Measurements from ENCODE around the gene PSD. TPM values are rescaled to one million over a fixed set of nuclear protein-coding genes. Genes with fewer than 3 reads are reported as not detected.
A peak's percentile ranks its signal among the peaks of the same experiment; 100 is the strongest.

PSD gene
- total and polyA plus RNA-seq, 9 of the 15 experiments (the other 6 are each of a cell fraction or from before 2014, with no cell fraction given), result 0.11 to 1.7 (median 0.54) TPM; not detected in 2

GRCh38 chr10:102450374-102451104 lies 32.0 kb upstream of the PSD start (continued):
- TF ChIP-seq SREBF1 (IDR thresholded peaks at IDR 0.05; ENCODE audit: borderline replicate concordance, low read depth, low read length) (no peak), HMGN3 (IDR thresholded peaks at IDR 0.05; ENCODE audit: borderline replicate concordance, extremely low read depth, insufficient read length, low read depth, low read length) (no peak), RCOR1 (IDR thresholded peaks at IDR 0.05; ENCODE audit: borderline replicate concordance in 1 of 2, low read depth in 2 of 2, low read length in 2 of 2) (no peak; a peak in 1 of 4 replicates), SNAPC5 (CRISPR knock-in tag; IDR thresholded peaks at IDR 0.05) (no peak), ZBTB12 (CRISPR knock-in tag; IDR thresholded peaks at IDR 0.05) (peak; percentile 48; the same call in 1 of the 2 replicates), KLF1 (tag; IDR thresholded peaks at IDR 0.05) (no peak), ZNF785 (CRISPR knock-in tag; IDR thresholded peaks at IDR 0.05) (no peak), MAX (CRISPR knock-in tag; IDR thresholded peaks at IDR 0.05) (peak; percentile 88), SFPQ (IDR thresholded peaks at IDR 0.05; ENCODE audit: low read depth, low read length) (no peak), ZBTB11 (CRISPR knock-in tag; IDR thresholded peaks at IDR 0.05) (peak in 1 of 3 experiments; percentile 73; a peak in 2 of 6 replicates), E2F1 (CRISPR knock-in tag; IDR thresholded peaks at IDR 0.05) (peak; percentile 81; the same call in 1 of the 2 replicates), TEAD2 (tag; IDR thresholded peaks at IDR 0.05) (no peak), HDAC2 (IDR thresholded peaks at IDR 0.05) (no peak), BRCA1 (IDR thresholded peaks at IDR 0.05) (no peak), BRCA1 (CRISPR knock-in tag; IDR thresholded peaks at IDR 0.05) (no peak), BCL6 (CRISPR knock-in tag; IDR thresholded peaks at IDR 0.05) (no peak), CBX1 (IDR thresholded peaks at IDR 0.05; ENCODE audit: low read depth) (peak; percentile 25; the same call in 1 of the 2 replicates), ZNF197 (CRISPR knock-in tag; IDR thresholded peaks at IDR 0.05; ENCODE audit: low read depth) (no peak), EP300 (IDR thresholded peaks at IDR 0.05; ENCODE audit: low read length) (no peak), LARP7 (IDR thresholded peaks at IDR 0.05) (no peak)
